Amniotic epithelial cell (primary cell): Measurements from ENCODE around the gene SORD.
"Not testable (repeated sequence)": the region's sequence is repeated elsewhere in the genome, so short reads cannot be mapped to it uniquely, and the experiment has no call there.

Experiments
- DNase-seq: peaks from one replicate; pipeline ENCODE4 v3.0.0-alpha.2; 2010; ENCODE audit warnings: low read depth

SORD gene

DNA sequence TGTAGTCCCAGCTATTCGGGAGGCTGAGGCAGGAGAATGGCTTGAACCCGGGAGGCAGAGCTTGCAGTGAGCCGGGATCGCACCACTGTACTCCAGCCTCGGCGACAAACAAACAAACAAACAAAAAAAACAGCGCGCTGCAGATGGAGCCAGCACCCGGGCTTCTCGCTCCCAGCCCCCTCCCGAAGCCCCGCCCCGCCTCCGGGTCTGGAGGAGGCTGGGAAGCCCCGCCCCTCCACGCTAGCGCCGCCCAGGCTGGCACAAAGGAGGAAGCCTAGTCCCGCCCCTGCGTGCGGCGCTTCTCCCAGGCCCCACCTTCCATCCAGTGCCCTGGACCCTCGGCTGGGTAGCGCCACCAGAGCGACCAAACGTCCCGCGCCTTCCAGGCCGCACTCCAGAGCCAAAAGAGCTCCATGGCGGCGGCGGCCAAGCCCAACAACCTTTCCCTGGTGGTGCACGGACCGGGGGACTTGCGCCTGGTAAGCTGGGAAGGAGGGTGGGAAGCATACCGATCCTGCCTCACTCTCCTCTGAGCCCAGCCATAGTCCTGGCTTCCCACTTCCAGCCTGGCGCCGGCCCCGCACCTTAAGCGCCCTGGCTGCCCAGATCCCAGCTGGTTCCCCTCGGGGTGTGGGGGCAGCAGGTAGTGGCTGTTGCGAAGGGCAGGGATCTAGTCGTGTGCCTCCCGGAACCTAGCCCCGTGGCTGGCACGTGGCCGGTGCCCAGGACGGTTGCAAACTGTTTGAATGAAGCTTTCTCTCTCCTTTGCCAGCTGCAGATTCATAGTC is at the start of gene SORD:
SORD (plus strand) TSS at position 325 of the 788 bp plus-strand sequence; CDS start at position 414, 89 bp downstream.
- peak; percentile 64 for DNase-seq

DNA sequence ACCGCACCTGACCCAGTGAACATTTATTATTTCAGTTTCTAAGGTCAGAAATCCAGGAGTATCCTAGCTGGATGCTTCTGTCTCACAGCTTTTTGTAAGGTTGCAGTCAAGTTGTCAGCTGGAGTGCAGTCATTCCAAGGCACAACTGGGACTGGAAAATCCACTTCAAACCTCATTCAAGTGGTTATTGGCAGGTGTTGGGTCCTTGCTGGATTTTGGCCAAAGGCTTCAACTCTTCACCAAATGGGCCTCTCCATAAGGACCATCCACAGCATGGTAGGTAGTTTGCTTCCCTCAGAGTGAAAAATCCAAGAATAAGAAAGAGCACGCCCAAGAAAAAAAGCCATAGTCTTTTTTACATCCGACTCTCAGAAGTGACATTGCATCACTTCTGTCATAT is 46.8 kb upstream of the SORD start:
- DNase-seq, result not testable (repeated sequence)

DNA sequence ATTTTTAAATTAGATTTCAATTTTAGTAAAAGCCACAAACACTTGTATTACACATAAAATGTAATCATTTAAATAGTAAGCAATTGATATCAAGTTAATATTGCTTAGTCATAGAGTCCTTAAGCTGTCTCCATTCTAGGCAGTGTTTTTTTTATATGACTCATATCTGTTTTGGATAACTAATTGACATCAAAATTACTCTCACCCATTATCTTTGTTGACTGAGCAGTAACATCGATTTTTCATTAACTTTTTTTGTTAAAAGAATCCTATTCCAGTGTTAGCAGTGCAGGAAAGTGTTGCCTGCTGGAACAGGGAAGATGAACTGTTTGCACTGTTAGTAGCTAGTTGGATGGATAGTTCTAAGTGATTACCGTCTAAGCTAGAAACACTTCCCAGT is 45.2 kb upstream of the SORD start:
- DNase-seq, result not testable (repeated sequence)

- peak; percentile 7 for DNase-seq
Observed at GRCh38 chr15:44979617-44980339, 43.2 kb upstream of the SORD start.

DNA sequence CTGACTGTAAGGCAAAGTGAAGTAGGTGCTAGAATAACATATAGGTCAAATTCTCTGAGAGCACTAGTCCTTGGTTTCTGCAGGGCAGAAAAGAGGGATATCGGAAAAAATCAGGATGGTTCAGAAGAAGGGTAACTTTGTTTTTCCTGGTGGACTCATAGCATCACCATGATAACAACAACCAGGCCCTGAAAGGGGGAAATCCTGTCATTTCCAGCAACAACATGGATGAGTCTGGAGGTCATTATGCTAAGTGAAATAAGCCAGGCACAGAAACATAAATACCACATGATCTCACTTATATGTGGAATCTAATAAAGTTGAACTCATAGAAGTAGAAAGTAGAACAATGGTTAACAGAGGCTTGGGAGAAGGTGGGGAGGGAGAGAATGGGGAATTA is 38.9 kb upstream of the SORD start:
- DNase-seq, result not testable (repeated sequence)

- DNase-seq, result not testable (repeated sequence)
Observed at GRCh38 chr15:44986346-44987055, 36.5 kb upstream of the SORD start.

DNA sequence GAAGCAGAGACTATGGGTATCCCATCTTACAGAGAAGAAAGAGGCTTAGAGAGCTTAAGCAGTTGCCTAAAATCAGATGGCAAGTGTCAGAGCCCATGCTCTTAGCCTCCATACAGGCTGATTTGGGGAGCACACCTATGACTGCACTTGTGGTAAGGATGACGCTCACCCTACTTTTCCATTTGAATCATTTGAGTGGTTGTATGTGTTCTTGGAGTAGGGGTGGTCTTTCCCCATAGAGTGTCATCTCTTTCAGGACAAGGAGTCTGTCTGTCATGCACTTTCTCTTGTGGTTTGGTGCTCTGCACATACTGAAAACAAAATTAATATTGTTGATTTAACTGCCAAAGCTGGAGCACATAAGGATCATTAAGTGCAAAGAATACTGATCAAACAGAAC is 35.3 kb upstream of the SORD start:
- DNase-seq, result not testable (repeated sequence)

DNA sequence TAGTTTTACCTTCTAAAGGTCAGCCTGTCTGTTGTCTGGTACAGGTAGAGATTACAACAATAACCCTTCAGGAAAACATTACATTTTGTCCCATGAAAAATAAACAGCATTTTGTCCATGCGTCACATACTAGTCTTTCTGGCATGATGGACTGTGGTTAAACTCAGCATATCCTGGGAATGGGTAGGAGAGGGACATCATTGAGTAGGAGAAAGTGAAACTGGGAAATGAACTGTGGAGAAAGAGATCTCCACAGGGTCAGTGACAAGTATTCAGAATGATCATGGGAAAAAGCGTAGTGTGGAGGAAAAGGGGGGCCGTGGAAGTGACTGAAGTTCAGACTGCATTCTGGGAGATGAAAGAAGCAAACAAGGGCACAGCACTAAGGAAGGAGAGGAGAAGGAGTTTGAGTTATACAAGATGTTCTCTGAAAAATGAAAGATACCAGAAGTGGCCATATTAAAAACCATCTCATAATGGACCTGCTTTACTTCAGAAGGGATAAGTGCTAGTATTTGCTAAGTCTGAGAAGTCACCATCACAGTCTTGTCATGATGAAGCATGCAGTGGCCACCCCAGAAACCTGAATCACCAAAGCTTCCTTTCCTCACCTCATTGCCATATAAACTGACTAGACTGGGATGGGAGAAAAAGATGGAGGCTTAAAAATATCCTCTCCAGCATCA is 34.7 kb upstream of the SORD start:
- not testable (repeated sequence) for DNase-seq

DNA sequence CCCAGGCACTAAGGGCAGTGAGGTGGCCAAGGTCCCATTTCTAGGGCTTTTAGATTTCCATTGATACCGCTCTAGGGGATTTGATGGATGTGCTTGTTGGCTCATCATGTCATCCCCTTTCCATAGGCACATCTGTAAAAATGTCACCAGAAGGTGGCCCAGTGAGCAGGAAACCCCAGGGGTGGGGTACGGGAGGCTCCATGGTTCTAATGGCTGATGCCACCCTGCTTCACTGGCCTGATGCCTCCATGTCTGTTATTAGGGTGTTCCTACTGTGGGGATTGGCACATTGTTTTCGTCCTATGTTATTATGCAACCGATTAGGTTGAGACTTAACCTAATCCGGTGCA is 34.1 kb upstream of the SORD start:
- DNase-seq, result not testable (repeated sequence)

GRCh38 chr15:44997632-44998031 is 25.4 kb upstream of the SORD start:
- DNase-seq, result not testable (repeated sequence)

- DNase-seq, result no peak
Observed at GRCh38 chr15:44999105-44999504, 23.9 kb upstream of the SORD start.

GRCh38 chr15:45001180-45001579 is 21.8 kb upstream of the SORD start:
- not testable (repeated sequence) for DNase-seq

DNA sequence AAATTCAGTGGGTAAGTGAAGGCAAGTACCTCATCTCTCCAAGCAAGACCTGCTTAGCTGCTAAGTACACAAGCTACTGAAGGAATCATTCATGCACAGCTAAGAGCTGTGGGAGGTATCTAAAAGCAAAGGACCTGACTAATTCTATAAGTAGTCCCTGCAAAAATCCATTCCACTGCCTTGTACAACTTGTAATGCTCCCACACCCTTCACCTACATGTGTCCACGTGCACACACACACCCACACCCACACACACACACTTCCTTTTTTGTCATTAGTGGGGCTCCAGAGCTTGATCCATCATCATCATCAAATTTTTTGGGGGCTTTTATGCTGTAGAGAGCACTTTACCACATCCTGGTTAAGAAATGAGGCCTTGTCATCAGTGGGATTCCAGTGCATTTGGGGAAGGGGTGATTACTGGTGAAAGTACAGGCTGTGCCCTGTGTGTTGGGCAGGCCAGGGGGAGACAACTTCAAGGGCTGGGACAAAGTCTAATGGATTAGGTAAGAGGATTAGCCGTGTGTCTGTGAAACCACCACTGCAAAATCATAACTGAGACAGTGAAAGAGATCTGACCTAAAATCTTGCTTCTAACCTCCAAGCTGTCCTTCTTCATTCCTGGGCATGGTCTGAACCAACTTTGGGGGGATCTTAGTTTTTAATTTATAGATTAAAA is 19.1 kb upstream of the SORD start:
- DNase-seq, result not testable (repeated sequence)

DNA sequence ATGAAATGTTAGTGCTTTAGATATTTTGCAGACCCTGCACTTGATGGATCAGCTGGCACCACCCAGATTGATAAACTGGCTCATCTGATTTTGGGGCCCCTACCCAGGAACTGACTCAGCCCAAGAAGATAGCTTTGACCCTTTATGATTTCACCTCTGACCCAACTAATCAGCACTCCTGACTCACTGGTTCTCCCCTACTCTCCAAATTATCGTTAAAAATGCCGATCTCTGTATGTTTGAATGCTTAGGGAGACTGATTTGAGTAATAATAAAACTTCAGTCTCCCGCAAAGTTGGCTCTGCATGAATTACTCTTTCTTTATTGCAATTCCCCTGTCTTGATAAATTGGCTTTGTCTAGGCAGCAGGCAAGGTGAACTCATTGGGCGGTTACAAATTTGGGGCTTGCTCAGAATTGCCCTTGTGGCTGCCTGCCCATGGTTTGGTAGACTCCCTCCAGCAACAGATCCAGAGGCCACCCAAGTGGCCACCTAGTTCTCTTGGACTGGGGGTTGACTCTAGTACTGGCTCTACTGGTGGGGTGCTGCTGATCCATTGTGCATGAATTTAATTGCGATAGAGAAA is 18.3 kb upstream of the SORD start:
- not testable (repeated sequence) for DNase-seq

DNA sequence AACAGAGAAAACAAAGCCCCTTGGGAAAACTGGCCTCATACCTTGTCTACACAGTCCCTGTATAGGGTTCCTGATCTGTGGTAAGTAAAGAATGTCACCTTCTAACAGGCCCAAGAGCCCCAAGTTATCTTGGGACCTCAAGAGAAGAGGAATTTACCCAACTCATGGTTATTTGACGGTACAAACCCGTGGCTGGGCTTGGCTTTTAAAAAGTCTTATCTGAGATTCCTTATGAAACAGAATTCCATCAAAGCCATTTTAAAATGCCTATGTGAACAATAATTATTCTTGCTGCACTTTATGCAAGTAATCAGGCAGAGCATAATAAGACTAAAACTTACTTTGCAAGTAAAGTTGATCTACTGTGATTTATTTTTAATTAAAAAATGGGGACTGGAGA is 13.9 kb upstream of the SORD start:
- no peak for DNase-seq

DNA sequence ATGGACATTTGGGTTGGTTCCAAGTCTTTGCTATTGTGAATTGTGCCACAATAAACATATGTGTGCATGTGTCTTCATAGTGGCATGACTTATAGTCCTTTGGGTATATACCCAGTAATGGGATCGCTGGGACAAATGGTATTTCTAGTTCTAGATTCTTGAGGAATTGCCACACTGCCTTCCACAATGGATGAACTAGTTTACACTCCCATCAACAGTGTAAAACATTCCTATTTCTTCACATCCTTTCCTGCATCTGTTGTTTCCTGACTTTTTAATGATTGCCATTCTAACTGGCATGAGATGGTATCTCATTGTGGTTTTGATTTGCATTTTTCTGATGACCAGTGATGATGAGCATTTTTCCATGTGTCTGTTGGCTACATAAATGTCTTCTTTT is 7.9 kb upstream of the SORD start:
- not testable (repeated sequence) for DNase-seq

GRCh38 chr15:45020222-45020900 is 2.6 kb upstream of the SORD start:
- DNase-seq, result not testable (repeated sequence)

DNA sequence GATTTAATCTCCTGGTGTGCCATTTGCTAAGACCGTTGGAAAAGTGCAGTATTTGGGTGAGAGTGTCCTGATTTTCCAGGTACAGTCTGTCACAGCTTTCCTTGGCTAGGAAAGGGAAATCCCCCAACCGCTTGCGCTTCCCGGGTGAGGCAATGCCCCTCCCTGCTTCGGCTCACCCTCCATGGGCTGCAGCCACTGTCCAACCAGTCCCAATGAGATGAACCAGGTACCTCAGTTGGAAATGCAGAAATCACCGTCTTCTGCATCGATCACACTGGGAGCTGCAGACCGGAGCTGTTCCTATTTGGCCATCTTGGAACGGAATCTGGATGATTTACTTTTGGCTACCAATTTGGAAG is 2.1 kb upstream of the SORD start:
- not testable (repeated sequence) for DNase-seq

GRCh38 chr15:45021348-45021747 is 1.6 kb upstream of the SORD start:
- DNase-seq, result peak; percentile 59

GRCh38 chr15:45023659-45024225 is 747 bp downstream of the SORD start:
- DNase-seq, result no peak
